ENCODE results near the gene SLC27A3.
"Not testable (repeated sequence)": the region's sequence is repeated elsewhere in the genome, so short reads cannot be mapped to it uniquely, and the experiment has no call there.

The SLC27A3 gene

DNA sequence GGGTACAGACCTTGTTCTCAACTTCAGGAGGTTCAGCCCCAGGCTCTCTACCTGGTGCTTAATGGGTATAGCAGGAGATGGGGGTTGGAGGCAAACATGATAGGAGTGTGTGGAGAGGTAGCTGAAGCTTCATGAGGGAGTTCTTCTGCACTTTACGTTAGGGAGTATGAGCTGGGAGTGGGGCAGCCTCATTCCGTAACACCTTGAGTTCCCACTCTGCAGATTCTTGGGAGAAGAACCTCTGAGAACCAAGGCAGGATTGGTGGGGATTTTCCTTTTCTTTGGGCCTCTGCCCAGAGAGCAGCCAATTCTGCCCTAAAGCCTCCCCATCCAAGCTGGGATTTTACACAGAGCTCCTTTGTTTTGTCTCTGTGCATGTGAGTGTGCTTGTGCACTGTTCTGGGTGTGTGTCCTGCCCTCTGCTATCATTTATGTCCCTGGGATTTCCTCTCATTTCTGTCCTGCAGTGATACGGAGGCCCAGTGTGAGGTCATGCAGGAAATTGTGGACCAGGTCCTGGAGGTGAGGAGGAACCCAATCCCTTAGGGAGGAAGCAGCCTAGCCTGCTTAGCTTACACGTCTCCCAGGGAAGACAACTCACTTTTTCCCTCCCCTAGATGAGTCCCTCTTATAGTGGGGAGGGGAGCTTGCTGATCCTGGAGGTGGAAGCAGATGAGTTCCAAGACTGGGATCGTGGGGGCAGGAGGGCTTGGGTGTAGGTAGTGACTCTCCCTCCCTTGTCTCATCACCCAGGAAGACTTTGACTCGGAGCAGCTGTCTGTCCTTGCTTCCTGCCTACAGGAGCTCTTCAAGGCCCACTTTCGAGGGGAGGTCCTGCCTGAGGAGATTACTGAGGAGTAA lies 11.6 kb upstream of the SLC27A3 start:
- DNase-seq = no peak

DNA sequence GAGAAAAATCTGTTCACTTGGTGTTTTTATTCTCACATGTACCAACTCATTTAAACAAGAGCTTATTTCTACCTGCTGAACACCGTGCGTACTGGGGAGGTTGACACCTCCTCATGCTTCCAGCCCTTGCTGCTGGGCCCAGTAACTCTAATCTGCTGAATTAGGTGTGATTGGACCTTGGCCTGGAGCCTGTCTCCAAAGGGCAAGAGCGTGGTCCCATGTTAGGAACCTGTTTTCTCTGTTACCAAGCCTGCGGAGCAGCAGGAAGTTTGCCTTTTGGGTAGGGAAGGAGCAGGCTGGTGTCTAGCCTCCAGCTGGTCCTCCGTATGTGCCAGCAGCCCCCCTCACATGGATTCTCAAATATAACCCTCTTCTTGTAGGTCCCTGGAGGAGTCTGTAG lies 10.9 kb upstream of the SLC27A3 start:
- no peak for DNase-seq

DNA sequence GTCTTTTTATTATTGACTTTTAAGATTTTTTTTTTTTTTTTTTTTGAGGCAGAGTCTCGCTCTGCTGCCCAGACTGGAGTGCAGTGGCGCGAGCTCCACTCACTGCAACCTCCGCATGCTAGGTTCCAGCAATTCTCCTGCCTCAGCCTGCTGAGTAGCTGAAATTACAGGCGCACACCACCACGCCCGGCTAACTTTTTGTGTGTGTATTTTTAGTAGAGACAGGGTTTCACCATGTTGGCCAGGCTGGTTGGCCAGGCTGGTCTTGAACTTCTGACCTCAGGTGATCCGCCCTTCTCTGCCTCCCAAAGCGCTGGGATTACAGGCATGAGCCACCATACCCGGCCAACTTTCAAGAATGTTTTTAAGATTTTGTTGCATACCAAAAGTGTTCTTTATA lies 8.5 kb upstream of the SLC27A3 start:
- DNase-seq = not testable (repeated sequence)

DNA sequence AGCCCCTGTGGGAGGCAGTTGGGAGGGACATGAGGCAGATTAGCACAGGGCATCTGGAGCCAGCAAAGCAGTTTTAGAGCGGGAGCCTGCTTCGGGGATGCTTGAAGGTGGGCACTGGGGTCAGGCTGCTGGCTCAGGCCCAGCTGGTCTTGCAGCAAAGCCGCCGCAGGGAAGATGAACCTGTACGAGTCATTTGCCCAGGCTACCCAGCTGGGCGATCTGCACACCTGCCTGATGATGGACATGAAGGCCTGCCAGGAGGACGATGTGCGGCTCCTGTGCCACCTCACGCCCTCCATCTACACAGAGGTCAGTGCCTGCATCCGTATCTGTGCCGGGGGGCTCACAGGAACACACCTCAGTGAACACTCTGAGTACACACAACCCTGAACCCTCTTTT lies 7.7 kb upstream of the SLC27A3 start:
- DNase-seq = no peak

DNA sequence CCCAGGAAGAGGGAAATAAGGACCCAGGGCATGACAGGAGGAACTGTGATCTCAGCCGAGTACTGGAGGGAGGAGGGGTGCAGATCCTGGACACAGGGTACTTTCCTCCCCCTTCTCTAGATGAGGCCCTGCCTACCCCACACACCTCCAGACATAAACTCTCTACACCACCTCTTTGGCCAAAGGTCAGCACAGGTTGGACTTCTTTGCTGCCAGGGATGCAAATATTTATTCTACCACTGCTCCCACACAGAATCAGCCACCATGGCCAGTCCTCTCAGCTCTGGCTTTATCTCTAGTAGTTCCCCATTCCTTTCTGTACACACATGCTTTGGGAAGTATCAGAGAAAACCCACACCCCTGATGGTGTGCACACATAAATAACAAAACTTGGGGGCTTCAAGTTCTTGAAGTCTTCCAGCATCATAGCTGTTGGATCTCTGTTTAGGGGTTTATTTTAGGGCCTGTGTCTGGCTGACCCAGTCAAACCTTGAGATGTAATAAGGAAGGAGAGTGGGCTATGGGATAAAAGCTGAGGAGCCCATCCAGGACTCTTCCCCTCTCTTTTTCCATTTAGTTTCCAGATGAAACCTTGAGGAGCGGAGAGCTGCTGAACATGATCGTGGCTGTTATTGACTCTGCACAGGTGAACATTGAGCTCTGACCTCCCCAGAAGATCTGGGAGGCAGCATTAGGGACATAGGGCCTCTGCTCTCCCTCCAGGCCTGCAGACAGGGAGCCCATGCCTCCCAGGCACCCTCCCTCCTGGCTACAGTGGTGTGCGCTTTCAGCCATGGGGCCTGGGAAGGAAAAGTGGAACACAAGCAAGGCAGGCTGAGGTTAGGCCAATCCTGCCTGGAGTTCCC lies 6.7 kb upstream of the SLC27A3 start:
- DNase-seq = no peak

DNA sequence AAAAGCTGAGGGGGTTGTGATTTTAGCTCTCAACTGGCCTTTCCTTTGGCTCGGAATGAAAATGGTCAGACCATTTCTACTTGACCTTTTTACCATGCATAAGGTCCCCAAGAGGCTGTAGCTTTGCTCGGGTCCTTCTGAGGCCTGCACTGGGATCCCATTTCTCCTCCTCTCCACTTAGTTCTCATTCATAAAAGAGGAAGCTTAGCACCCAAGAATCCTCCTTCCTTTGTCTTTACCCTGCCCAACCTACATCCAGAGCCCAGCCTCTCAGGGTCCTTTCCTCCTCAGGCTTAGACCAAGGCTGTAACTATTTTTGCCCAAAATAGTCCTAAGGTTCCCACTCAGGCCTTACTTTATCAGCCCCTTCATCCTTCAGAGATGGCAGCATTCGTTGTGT lies 6.0 kb upstream of the SLC27A3 start:
- DNase-seq = no peak

DNA sequence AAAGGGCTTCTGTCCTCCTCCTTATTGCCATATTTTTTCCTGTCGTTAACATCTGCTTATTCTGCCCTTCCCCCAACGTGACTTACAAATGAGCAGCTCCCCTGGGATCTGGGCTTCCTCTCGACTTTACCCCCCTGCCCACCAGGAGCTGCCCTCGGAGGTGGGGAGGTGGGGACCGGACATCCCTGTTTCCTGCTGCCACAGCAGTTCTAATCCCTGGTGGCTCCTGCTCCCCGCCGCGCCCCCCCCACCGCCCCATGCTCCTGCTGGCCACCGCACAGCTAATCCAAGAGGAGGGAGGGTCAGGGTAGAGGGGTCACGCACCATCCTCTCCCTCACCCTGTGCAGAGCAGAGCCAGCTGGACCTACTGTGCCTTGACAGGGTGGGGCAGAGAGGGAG lies 4.4 kb upstream of the SLC27A3 start:
- DNase-seq = peak; percentile 37

DNA sequence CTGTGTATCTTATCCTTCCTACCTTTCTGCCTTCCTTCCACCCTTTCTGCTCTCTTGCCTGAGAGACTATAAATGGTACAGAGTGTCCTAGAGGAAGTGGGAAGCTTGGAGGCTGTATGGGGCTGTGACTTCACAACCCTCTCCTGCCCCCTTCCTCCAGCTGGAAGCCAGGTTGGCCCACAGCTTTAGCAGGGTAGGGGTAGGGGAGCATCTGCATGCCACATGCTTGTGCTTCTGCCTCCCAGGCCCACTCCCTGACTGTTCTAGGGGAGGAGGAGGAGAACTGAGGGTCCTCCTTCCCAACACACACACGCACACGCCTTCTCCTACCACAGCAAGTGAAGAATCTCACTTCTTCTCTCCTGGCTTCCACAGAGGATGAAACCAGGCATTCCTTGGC lies 3.9 kb upstream of the SLC27A3 start:
- no peak for DNase-seq

DNA sequence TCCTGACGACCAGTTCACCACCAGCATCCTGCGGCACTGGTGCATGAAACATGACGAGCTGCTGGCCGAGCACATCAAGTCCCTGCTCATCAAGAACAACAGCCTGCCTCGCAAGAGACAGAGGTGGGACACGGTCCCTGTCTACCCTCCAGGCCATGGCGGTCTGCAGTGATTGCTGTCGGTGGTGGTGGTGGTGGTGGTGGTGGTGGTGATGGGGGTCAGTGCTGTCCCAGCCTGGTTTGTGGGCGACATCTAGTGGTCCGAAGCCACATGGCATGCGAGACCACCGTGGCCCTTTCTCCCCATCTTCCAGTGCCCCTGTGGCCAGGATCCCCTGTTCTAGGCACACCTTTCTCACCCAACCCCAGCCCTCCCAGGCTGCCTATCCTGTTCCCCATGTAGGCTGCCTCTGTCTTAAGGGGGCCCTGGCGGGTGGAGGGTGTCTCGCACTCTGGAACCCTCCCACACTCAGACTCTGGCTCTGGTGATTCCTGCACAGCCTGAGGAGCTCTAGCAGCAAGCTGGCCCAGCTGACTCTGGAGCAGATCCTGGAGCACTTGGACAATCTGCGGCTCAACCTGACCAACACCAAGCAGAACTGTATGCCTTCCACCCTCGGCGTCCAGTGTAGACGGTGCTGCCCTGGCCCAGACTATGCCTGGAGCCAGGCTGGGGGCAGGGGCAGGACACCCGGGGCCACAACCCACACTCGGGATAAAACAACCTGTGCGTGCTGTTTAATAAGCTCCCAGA lies 3.2 kb upstream of the SLC27A3 start:
- no peak for DNase-seq

DNA sequence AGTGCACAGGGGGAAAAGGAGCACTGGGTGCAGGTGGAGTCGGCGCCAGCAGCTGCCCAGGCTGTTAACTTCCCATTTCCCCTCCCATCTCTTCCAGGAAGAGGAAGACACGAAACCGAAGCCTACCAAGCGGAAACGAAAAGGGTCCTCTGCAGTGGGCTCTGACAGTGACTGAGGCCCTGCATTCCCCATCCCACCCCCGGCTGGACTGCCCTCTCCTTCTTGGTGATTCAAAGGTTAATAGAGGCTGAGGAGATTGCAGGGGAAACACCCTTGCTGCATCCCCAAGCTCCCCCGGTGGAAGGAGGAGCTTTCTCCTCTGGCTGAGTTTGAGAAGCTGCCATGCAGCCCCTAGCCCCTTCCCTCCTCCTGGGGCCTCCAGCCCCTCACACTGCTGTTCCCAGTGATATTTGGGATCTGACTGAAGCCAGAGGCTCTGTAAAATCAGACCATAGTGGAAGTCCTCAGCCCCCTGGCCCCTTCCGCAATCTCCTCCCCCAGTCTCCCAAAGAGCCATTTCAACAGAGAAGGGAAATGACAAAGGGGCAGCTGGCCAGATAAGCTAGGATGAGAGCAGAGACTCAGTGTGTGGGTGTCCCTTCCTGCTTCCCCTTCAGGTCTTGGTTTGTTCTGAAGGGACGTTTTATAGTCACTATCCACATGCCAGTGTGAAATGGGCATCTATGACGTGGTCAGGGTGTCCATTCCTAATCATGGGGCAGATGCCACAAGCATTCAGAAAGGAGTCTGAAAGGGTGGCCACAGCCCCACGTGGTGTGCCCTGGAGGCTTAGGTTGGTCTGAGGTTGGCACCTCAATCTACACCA lies 1.9 kb upstream of the SLC27A3 start:
- DNase-seq = peak; percentile 86

DNA sequence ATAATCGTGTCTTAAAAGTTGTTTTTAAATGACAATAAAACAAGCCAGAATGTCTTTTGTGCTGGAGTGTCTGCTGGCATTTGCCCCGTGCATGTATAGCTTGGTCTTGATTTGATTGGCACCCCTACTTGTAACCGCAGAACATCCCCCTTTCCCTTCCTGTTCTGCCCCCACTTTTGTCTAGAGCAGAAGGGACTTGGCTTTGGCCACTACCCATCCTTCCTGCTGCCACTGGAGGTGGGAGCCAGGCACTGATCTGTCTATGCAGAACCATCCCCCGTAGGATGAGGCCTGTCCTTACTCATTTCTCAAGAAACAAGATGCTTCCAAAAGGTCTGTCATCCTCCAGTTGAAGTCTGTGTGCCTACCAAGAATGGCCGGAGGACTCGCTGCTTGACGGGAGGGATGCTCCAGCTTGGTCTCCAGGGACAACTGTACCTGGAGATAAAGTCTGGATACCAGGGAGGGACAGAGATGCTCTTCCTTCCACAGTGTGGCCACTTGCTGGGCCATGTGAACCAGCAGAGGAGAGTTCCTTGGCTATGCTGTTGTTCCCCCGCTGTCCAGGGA lies 1.1 kb upstream of the SLC27A3 start:
- peak; percentile 47 for DNase-seq

DNA sequence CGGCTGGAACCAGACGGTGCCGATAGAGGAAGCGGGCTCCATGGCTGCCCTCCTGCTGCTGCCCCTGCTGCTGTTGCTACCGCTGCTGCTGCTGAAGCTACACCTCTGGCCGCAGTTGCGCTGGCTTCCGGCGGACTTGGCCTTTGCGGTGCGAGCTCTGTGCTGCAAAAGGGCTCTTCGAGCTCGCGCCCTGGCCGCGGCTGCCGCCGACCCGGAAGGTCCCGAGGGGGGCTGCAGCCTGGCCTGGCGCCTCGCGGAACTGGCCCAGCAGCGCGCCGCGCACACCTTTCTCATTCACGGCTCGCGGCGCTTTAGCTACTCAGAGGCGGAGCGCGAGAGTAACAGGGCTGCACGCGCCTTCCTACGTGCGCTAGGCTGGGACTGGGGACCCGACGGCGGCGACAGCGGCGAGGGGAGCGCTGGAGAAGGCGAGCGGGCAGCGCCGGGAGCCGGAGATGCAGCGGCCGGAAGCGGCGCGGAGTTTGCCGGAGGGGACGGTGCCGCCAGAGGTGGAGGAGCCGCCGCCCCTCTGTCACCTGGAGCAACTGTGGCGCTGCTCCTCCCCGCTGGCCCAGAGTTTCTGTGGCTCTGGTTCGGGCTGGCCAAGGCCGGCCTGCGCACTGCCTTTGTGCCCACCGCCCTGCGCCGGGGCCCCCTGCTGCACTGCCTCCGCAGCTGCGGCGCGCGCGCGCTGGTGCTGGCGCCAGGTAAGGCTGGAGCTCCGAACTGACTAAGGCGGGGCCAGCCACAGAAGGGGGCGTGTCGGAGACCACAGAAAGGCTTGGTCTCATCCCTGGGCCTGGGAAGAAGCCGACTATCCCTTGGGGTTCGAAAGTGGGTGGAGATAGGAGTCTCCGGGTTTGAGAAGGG lies 486 bp downstream of the SLC27A3 start:
- DNase-seq = peak; percentile 72

DNA sequence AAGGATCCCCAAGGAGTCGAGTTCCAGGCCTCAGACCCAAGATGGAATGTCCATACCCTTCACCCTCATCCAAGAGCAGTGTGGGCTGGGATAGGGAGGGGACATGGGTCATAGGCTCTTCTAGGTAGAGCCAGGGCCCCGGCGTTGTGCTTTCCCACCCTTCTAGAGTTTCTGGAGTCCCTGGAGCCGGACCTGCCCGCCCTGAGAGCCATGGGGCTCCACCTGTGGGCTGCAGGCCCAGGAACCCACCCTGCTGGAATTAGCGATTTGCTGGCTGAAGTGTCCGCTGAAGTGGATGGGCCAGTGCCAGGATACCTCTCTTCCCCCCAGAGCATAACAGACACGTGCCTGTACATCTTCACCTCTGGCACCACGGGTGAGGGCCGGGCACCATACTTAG lies 1.1 kb downstream of the SLC27A3 start:
- DNase-seq = no peak

DNA sequence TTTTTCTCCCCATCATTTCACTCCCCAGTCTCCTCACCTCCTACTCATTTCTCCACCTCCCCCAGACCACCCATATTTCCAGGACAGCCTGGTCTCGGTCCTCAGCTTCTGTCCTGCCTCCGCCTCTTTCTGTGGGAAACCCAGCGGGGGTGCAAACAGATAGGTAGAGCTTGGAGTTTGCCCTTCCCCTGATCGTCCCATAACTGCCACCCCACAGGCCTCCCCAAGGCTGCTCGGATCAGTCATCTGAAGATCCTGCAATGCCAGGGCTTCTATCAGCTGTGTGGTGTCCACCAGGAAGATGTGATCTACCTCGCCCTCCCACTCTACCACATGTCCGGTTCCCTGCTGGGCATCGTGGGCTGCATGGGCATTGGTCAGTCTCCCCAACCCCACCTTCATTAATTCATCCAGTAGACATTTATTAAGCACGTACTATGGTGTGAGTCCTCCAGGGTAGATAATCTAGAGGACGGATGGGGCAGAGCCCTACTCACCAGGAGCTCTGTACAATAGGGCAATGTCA lies 1.7 kb downstream of the SLC27A3 start:
- DNase-seq = no peak

DNA sequence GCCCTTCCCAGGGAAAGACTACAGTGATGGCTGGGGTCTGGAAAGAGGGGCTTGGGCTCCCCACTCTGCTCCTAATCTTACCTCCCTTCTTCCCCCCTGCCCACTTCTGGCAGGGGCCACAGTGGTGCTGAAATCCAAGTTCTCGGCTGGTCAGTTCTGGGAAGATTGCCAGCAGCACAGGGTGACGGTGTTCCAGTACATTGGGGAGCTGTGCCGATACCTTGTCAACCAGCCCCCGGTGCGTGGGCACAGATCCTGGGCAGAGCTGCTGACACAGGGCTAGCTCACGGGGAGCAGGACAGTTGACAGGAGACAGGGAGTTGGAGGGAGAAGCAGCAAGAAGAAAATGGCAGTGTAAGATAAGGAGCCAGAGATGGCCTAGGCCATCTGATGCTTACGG lies 2.4 kb downstream of the SLC27A3 start:
- DNase-seq = no peak

DNA sequence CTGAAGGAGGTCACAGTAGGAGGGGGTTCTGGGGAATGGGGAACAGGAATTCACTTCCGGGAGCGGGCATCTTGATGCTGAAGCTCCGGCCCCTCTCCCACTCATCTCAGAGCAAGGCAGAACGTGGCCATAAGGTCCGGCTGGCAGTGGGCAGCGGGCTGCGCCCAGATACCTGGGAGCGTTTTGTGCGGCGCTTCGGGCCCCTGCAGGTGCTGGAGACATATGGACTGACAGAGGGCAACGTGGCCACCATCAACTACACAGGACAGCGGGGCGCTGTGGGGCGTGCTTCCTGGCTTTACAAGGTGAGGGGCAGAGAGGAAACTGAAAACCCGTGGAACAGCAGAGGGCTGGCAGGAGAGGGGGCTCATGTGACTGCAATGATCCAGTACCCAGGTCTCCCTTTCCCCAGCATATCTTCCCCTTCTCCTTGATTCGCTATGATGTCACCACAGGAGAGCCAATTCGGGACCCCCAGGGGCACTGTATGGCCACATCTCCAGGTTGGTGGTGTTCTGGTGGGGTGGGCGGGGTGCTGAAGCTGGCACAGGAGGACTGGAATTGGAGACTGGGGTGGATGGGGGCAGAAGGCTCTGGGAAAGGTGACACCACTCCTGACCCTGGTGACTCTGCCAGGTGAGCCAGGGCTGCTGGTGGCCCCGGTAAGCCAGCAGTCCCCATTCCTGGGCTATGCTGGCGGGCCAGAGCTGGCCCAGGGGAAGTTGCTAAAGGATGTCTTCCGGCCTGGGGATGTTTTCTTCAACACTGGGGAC lies 3.0 kb downstream of the SLC27A3 start:
- DNase-seq = no peak

DNA sequence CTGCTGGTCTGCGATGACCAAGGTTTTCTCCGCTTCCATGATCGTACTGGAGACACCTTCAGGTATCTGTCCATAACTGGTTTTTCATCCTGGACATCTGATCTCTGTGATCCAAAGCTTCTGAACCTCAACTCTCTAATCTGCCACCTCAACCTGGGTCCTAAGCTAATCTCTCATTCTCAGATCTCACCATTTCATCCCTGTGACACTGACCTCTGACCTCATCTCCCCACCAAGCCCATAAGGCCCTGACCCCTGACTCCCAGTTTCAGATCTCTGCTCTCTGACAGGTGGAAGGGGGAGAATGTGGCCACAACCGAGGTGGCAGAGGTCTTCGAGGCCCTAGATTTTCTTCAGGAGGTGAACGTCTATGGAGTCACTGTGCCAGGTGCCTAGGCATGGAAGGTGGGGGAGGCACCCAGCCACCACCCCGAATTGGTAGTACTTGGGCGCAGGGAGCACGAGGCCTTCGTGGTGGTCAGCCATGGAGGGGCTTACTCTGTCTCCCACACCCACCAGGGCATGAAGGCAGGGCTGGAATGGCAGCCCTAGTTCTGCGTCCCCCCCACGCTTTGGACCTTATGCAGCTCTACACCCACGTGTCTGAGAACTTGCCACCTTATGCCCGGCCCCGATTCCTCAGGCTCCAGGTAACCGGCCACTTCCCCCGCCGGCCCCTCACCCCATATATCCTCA lies 3.8 kb downstream of the SLC27A3 start:
- DNase-seq = no peak

DNA sequence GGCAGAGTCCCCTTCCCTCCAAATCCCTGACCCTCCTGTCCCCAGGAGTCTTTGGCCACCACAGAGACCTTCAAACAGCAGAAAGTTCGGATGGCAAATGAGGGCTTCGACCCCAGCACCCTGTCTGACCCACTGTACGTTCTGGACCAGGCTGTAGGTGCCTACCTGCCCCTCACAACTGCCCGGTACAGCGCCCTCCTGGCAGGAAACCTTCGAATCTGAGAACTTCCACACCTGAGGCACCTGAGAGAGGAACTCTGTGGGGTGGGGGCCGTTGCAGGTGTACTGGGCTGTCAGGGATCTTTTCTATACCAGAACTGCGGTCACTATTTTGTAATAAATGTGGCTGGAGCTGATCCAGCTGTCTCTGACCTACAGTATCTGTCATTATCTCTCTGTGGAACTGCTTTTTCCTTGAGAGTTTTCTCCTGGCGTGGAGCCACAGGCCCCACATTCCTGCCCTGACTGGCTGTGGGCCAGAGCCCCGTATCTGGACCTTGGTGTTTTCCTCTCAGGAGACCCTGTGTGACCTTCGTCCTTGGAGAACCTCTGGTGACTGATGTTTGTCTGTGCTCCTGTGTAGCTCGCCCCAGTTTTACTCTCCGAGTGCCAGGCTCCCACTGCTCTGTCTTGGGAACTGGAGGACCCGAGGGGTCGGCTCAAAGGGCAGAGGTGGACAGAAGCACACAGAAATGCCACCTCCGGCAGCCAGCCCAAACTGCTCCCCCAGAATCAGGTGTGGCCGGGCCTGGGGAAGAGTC lies 4.8 kb downstream of the SLC27A3 start:
- no peak for DNase-seq

DNA sequence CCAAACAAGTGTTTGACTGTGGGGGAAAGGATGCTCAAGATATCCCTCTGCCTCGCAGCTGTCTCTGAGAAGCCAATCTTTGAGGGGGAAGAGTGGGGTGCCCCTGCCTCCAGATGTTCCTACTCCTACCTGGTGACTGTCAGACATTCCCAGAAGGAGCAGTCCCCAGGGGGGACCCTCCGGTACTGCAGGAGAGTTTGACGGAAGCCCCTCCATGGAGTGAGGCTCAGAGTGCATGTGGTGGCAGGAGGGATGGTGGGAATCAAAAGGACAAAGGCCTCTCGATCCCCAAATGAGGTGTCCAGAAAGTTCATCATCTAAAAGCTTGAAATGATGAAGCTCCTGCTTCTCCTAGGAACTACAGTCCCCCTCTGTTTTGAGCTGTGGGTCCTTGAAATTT lies 5.3 kb downstream of the SLC27A3 start:
- DNase-seq = no peak
